SIG-M5 treated with dmso at 0.1 percent for 504 hours (cell line): ENCODE results near the gene CHAC1.
"Not testable (repeated sequence)": the region's sequence is repeated elsewhere in the genome, so short reads cannot be mapped to it uniquely, and the experiment has no call there.

Source experiments
- DNase-seq: peaks from one replicate; lab custom pipeline; 2025; ENCODE audit not compliant: unreplicated experiment; lab: John Stamatoyannopoulos, UW

Gene CHAC1

DNA sequence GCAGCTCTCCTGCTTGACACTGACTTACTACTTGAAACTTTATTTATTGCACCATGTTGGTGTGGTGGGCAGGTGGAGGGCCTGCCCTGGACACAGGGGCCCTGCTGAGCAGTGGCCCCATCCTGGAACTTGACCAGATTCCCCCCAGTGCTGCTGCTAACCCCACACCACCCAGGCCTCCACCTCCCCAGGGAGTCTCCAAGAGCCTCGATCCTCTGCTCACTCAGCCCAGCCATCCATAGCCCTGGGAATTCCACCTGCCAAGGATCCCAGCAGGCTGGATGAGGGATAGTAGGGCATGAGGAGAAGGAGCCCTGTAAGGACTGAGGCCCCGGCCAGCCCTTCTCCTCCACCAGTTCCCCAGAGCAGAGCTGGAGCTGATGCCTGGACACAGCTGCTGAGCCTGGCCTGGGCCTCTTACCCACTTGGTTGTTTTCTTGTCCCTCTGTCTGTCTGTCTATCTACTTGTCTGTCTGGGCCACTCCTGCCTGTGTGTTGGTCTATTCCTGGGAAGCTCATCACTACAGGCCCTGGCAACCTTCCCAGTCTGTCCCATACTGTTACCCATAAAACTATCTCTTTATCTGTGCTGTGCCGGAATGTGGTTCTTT lies 2.8 kb downstream of the CHAC1 start:
- DNase-seq: no peak

DNA sequence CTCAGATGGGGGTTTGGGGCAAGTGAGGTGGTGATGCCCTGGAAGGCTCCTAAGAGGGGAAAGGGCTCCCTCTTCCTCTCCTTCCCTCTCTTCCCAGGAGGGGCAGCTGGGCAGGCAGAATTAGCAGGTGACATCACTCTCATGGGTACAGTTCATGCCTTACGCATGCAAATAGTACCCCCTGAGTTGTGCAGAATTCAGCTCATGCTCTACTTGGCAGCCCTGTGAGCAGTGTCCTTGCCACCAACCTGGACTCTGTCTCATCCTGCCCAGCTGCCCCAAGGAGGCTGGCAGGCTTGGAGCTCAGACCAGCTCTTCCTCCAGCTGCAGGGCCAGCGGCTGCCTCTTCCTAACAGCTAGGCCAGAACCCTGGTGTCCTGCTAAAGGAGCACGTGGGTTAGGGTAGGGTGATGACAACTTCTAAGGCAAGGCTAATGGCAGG lies 3.3 kb downstream of the CHAC1 start:
- no peak for DNase-seq

DNA sequence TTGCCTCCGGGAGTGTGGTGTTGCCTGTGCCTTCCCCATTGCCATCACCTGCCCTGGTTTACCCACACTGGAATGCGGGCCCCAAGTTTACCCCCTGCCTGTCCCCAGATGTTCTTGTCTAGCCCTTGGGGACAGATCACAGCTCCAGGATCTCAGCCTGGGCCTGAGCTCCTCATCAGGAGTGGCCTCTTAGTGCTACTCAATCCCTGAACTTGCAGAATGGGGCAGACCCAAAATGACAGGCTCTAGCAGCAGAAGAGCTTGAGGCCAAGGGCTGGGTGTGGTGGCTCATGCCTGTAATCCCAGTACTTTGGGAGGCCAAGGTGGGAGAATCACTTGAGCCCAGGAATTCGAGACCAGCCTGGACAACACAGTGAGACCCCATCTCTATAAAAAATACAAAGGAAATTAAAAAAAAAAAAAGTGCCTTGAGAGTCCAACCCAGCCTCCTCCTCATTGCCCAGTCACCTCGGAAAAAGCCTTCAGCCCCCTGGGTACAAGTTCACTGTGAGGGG lies 3.8 kb downstream of the CHAC1 start:
- DNase-seq: no peak

DNA sequence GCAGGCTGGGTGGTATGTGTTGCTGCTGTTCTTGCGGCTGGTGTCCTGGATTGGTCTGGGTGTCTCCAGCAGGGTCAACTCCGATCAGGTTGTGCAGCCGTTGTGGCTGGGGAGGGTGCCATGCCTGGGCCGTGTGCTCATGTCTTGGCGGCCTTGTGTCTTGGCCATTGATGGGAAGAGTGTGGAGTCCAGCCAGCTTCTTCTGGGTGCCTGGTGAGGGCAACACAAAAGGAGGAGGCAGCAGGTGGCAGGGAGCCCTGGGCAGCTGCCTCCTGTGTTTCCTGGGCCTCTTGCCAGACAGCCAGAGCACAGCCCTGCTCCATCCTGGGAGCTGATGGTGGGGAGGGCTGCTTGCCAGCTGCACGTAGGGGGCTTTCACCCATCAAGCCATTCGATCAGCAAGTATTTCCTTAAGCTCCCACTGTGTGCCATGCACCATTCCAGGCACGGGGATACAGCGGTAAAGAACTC lies 4.3 kb downstream of the CHAC1 start:
- no peak for DNase-seq

DNA sequence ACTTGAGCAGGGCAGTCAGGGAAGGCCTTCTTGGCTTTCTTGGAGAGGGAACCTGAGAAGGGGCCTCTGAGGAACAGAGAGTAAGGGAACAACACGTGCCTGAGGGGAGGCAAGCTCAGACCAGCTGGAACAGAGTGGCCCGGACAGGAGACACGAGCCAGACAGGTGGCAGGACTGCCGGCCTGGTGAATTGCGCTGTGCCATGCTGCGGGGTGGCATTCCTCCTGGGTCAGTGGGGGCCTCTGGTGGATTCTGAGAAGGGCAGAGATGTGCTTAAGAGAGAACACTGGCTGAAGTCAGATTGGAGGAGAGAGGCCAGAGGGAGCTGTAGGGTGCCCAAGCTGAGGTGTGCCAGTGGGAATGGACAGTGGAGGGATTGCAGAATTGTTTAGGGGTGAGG lies 4.9 kb downstream of the CHAC1 start:
- no peak for DNase-seq

GRCh38 chr15:40958723-40959122 lies 5.5 kb downstream of the CHAC1 start:
- no peak for DNase-seq

DNA sequence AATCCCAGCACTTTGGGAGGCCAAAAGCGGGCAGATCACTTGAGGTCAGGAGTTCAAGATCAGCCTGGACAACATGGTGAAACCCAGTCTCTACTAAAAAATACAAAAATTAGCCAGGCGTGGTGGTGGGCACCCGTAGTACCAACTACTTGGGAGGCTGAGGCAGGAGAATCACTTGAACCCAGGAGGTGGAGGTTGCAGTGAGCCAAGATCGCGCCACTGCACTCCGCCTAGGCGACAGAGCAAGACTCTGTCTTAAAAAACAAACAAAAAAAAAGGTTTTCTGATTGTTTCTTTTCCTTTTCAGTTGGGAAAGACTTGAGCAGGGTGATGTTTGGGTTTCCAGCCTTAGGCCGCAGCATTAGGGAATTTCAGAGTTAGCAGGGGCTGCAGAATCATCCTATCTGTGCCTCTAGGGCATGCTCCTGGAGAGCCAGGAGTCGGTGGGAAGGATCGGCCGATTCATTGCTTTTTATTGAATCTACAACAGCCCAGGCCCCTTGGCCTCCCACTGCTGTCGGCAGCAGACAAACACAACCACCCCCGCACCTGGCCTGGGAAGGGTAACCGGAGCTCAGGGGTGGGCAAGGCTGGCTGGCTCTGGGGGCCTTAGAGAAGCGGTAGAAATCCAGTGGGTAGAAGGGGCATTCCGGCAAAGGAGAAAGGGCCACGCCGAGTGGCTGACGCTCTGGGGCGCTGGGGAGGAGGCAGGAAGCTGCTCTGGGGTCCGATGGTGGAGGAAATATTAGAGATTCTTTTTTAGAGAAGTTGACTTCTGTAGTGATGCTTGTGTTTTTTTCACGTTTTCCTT lies 6.3 kb downstream of the CHAC1 start:
- DNase-seq: no peak

- DNase-seq: no peak
These were observed 7.0 kb downstream of the CHAC1 start for GRCh38 chr15:40960151-40960885.

DNA sequence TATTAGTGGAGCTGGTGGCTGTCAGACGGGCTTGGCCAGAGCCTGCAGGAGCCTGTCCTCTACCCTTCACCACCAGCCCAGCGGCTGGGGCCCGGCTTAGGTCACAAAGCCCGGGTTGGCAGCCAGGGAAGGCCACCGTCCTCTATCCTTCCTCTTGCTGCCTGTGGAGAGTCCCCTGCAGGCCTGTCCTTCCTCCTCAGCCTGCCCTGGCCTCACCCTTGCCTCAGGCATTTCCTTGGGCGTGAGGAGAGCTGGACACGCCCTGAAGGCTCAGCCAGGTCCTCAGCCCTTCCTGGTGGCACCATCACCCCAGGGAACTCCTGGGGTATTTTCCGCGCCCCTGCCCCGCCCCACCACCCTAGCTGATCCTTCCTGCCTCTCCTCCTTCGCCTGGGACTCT lies 7.7 kb downstream of the CHAC1 start:
- DNase-seq: no peak

- not testable (repeated sequence) for DNase-seq
These were observed 8.5 kb downstream of the CHAC1 start for GRCh38 chr15:40961740-40962139.

DNA sequence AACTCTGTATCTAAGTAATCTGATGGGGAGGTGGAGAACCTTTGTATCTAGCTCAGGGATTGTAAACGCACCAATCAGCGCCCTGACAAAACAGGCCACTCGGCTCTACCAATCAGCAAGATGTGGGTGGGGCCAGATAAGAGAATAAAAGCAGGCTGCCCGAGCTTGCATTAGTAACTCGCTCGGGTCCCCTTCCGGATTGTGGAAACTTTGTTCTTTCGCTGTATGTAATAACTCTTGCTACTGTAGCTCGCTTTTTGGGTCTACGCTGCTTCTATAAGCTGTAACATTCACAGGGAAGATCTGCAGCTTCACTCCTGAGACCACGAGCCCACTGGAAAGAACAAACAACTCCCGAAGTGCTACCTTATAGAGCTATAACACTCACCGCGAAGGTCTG lies 9.0 kb downstream of the CHAC1 start:
- not testable (repeated sequence) for DNase-seq

DNA sequence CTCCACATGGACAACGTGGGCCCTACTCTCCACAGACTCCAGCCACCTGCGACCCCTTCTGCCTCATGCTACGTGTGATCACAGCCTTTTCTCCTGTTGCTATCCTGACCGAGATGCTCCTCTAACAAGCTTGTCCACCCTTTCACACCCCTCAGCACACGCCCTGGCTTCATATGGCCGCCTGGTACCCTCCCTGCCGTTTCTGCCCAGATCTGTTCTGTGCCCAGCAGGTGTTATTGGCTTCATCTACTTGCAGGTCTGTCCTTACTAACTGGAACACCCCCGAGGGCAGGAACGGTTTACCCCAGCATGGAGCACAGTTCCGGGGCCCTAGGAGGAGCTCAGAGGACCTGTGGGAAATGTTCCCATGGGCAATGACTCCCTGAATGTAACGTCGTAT lies 9.9 kb downstream of the CHAC1 start:
- no peak for DNase-seq

DNA sequence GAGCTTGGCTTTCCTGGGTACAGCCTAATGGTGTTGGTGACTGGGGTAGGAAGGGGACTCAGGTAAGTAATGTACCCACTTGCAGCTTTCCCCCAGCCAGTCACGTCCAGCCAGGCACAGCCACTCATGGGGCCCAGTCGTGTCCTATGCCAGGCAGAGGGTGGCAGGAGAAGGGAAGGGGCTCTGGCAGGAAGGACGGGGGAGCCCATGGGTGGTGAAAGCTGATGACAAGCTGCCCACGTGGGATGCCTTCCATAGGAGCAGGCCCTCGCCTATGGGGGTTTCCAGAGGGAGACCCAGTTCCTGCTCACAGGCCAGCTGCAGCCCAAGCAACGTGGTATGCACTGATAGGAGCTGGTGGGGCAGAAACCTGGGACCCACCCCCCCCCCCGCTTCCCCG lies 10.7 kb downstream of the CHAC1 start:
- no peak for DNase-seq

DNA sequence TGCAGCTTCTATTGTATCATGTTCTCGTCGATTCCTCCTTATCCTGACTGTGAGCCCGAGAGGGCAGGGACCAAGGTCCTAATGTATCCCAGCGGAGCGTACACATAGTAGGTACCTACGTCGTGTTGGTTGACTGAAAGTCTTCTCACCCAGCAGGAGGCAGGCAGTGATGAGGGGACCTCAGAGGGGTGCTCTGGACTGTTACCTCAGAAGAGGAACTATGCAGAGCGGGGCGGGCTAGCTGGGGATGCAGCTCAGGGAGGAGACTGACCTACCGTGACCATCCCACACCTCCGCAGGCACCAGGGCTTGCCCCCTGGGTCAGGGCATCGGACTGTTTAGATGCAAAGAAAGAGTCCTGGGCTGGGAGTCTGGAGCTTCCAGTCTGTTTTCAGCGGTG lies 11.4 kb downstream of the CHAC1 start:
- DNase-seq: no peak

GRCh38 chr15:40968290-40969085 lies 15.2 kb downstream of the CHAC1 start:
- no peak for DNase-seq

GRCh38 chr15:40969363-40969762 lies 16.1 kb downstream of the CHAC1 start:
- no peak for DNase-seq

DNA sequence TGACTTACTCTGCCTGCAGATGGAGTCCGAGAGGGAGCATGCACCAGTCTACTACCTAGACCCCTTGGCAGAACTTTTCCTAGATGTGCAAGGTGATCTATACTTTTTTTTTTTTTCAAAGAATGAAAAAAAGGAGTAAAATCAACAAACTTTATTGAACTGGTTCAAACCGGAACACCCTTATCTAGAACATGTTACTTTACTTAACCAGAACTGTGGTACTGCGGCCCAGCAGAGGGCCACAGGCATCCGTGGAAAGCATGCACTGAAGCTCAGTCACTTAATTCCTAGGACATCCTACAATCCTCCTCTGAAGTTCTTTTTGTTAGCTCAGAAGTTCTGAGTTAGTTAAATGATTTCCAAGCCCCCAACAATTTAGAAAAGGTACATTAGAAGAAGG lies 21.6 kb downstream of the CHAC1 start:
- no peak for DNase-seq

DNA sequence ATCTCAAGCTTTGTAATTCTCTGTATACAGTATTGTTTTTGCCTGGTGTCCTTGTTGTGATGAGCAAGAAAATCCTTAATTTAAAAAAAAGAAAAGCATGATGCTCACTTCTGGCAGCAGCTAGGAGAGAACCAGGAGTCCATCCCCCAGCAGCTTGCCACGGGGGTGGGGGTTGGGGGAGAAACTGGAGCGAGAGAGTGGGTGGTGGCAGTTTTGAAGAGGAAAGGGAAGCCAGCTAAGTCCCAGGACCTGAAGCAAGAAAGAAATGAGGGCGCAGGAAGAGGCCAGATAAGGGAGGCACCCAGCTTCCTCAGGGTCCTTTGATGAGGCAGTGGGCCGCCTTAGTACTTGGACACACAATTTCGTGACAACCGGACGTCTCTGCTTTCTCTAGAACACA lies 23.5 kb downstream of the CHAC1 start:
- DNase-seq: no peak

DNA sequence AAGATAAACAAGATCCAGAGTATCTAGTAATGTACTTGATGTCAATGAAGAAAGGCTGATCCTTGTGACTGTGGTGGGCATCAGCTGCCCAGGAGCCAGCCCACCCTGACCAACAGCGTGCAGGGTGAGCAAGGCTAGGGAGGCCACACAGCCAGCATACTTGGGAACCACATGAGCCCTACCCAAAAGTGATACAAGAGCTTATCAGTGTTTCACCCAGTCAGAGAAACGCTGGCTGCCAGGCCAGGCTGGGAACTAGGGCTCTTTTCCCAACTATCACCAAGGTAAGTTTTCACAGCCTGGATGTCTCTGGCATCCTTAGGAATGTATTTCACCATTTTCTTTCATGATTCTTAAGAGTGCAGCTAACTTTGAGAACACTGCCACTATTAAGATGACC lies 24.9 kb downstream of the CHAC1 start:
- no peak for DNase-seq

GRCh38 chr15:40978562-40978961 lies 25.3 kb downstream of the CHAC1 start:
- no peak for DNase-seq

DNA sequence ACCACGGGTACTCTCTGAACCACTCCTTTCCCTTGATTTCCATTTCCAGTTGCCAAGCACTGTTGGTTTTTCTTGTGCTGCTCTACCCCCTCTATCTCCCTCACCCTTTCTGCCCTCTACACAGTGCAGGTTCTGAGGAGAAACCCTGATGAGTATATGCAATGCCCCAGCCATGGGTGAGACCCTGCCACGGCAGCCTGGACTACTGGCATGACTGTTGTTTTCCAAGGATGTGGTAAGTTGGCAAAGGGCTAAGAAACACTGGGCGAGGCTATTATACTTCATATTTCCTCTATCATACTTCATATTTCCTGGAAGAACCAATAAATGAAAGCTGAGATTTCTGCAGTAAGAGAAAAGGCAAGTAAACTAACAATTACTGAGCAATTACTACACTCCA lies 27.9 kb downstream of the CHAC1 start:
- no peak for DNase-seq
